Smooth muscle cell (in vitro differentiated cells): ENCODE data around the gene KIAA1217. TPM values are rescaled to one million over a fixed set of nuclear protein-coding genes. Genes with fewer than 3 reads are reported as not detected.
A peak's percentile ranks its signal among the peaks of the same experiment; 100 is the strongest.

Source experiments
- DNase-seq: peaks from one replicate; lab custom pipeline; 2025; ENCODE audit not compliant: unreplicated experiment; lab: John Stamatoyannopoulos, UW
- H2AFZ ChIP-seq: fragments of 200-600 bp; sonication (generic); 2 replicates; pipeline ENCODE4 v1.6.0; 2016; ENCODE audit warnings: antibody characterized with exemption, low read depth, mild to moderate bottlenecking
- H3F3A ChIP-seq: fragments of 200-600 bp; sonication (generic); 2 replicates; pipeline ENCODE4 v1.6.0; 2017; ENCODE audit warnings: antibody characterized with exemption, low read depth
- H3K27ac ChIP-seq: fragments of 200-600 bp; sonication (generic); 2 replicates; pipeline ENCODE4 v1.5.1; 2016; ENCODE audit warnings: low read depth, mild to moderate bottlenecking
- H3K27me3 ChIP-seq: fragments of 200-600 bp; sonication (generic); 2 replicates; pipeline ENCODE4 v1.6.1; 2016; ENCODE audit warnings: low read depth, mild to moderate bottlenecking
- H3K36me3 ChIP-seq: fragments of 200-600 bp; sonication (generic); 2 replicates; pipeline ENCODE4 v1.5.1; 2016; ENCODE audit warnings: low read depth
- H3K4me1 ChIP-seq: fragments of 200-600 bp; sonication (generic); 2 replicates; pipeline ENCODE4 v1.5.1; 2016; ENCODE audit warnings: low read depth
- H3K4me2 ChIP-seq: fragments of 200-600 bp; sonication (generic); 2 replicates; pipeline ENCODE4 v1.6.0; 2016; ENCODE audit warnings: mild to moderate bottlenecking
- H3K4me3 ChIP-seq: fragments of 200-600 bp; sonication (generic); 2 replicates; pipeline ENCODE4 v1.5.1; 2016; ENCODE audit warnings: mild to moderate bottlenecking
- H3K79me2 ChIP-seq: fragments of 200-600 bp; sonication (generic); 2 replicates; pipeline ENCODE4 v1.6.0; 2016; ENCODE audit warnings: low read depth, mild to moderate bottlenecking
- H3K9ac ChIP-seq: fragments of 200-600 bp; sonication (generic); 2 replicates; pipeline ENCODE4 v1.6.0; 2016; ENCODE audit warnings: low read depth
- H3K9me3 ChIP-seq: fragments of 200-600 bp; sonication (generic); replicated peaks from 2 replicates; pipeline ENCODE4 v1.5.1; 2016; ENCODE audit warnings: low read depth
- H4K20me1 ChIP-seq: fragments of 200-600 bp; sonication (generic); 2 replicates; pipeline ENCODE4 v1.6.0; 2016; ENCODE audit warnings: low read depth
- WGBS: methylation state at CpG from one replicate; pipeline ENCODE4 v1.1.7; 2016; ENCODE audit warnings: low lambda C conversion rate; 5-methylcytosine and 5-hydroxymethylcytosine counted together
- polyA plus RNA-seq: library from polyadenylated mRNA; unstranded; fragments of >200 nt; fragmentation: Nextera tagmentation; extraction: Ambion mirVana; gene quantifications from 2 replicates; pipeline ENCODE4 v1.2.1, GENCODE V29; 2016
- total RNA-seq: library from RNA; depleted of rRNA; stranded (reverse); fragments of >200 nt; gene quantifications from 2 replicates; pipeline ENCODE4 v1.2.3, GENCODE V29; 2014
- TF ChIP-seq, protein P1 (sequence below): fragments of 200-600 bp; sonication (generic); IDR thresholded peaks from 2 replicates; pipeline ENCODE4 v1.5.1; 2017; ENCODE audit warnings: borderline replicate concordance, mild to moderate bottlenecking, antibody characterized with exemption; ENCODE audit not compliant: insufficient read depth, poor library complexity, severe bottlenecking

Gene KIAA1217
- total and polyA plus RNA-seq, 2 experiments from 2014 or later, result 43.3 to 68.8 TPM

DNA sequence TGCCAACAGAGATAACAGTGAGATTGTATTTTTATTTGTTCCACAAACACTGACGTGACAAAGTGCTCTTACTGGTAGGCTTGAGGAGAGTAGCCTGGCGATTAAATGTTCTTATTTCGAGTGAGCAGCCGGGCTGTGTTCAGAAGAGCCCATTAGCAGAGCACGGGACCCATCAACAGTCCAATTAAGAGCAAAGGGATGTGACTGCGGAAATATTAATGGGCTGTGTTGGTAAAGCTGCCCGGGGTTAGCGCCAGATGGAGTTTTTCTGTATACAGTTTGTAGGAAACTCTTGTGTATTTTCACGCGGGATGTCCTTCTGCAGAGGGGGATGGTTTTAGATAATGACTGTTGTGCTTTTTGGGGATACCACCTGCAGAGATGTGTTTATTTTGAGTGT lies 104.3 kb downstream of the KIAA1217 start:
- DNase-seq, result no peak
- TF ChIP-seq, protein P1, sequence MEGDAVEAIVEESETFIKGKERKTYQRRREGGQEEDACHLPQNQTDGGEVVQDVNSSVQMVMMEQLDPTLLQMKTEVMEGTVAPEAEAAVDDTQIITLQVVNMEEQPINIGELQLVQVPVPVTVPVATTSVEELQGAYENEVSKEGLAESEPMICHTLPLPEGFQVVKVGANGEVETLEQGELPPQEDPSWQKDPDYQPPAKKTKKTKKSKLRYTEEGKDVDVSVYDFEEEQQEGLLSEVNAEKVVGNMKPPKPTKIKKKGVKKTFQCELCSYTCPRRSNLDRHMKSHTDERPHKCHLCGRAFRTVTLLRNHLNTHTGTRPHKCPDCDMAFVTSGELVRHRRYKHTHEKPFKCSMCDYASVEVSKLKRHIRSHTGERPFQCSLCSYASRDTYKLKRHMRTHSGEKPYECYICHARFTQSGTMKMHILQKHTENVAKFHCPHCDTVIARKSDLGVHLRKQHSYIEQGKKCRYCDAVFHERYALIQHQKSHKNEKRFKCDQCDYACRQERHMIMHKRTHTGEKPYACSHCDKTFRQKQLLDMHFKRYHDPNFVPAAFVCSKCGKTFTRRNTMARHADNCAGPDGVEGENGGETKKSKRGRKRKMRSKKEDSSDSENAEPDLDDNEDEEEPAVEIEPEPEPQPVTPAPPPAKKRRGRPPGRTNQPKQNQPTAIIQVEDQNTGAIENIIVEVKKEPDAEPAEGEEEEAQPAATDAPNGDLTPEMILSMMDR, result no peak
- no peak overlapping the region for H3K9ac ChIP-seq
- H3K36me3 ChIP-seq, result no peaks in the 10 kb centered on the region
- no peaks in the 10 kb centered on the region for H3K9me3 ChIP-seq
- H3K27me3 ChIP-seq, result no peaks in the 10 kb centered on the region
- no peaks in the 10 kb centered on the region for H3K79me2 ChIP-seq
- H2AFZ ChIP-seq, result no peak overlapping the region
- WGBS, result 84% methylated on average over 10 of the region's 10 CpGs
- H3K4me2 ChIP-seq, result no peak overlapping the region
- H3K27ac ChIP-seq, result no peak overlapping the region
- no peaks in the 10 kb centered on the region for H3K4me1 ChIP-seq
- no peak overlapping the region for H3K4me3 ChIP-seq
- no peaks in the 10 kb centered on the region for H3F3A ChIP-seq
- H4K20me1 ChIP-seq, result no peaks in the 10 kb centered on the region

DNA sequence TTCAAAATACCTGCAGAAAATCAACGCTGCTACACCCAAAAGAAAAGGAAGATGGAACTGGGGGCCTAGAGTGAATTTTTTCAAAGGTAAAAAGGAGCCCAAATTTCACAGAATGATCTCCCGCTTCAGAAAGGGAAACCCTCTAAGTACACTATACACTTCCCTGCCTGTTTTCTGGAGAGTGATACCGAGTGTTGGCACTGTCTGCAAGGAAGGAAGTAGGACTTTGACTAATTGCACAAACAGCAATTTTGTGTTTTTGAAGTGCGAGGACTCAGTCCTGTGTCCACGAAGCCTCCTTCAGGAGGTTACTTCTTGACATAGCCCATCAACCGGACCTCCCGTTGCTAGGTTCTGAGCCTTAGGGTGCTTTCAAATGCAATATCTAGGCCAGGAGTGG lies 106.3 kb downstream of the KIAA1217 start:
- H3K27me3 ChIP-seq, result no peaks in the 10 kb centered on the region
- TF ChIP-seq, protein P1, result no peak
- 97% methylated on average over 7 of the region's 7 CpGs for WGBS

DNA sequence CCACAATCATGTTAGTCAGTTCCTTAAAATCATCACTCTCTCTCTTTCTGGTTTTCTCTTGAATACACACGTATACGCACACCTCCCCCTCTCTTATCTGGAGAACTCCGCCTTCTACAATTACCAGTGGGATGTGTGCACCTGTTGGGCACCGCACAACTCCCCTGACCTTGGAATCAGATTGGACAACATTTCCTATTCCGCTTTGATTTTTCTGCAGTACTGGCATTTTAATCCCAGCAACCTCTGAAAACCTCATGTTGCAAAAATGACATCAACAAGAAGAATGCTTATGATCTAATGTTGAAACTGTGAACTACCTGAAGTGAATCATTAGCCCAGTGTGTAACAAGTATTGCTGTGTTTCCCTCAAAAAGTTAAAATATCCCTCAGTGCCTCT lies 109.6 kb downstream of the KIAA1217 start:
- no peak overlapping the region for H3K4me2 ChIP-seq
- no peaks in the 10 kb centered on the region for H3K79me2 ChIP-seq
- no peak for DNase-seq
- 84% methylated on average over 5 of the region's 5 CpGs for WGBS
- H3K4me1 ChIP-seq, result no peaks in the 10 kb centered on the region
- no peak overlapping the region for H2AFZ ChIP-seq
- H3K36me3 ChIP-seq, result no peaks in the 10 kb centered on the region
- H3K27ac ChIP-seq, result peak overlapping the region; percentile 50
- H3K27me3 ChIP-seq, result no peaks in the 10 kb centered on the region
- H3F3A ChIP-seq, result no peaks in the 10 kb centered on the region
- H4K20me1 ChIP-seq, result no peaks in the 10 kb centered on the region
- no peak overlapping the region for H3K9ac ChIP-seq
- H3K4me3 ChIP-seq, result no peak overlapping the region
- TF ChIP-seq, protein P1, result no peak
- H3K9me3 ChIP-seq, result no peaks in the 10 kb centered on the region

More for the DNA sequence above, 106.3 kb downstream of the KIAA1217 start:
- Histone ChIP-seq H3K4me1 (no peaks in the 10 kb centered on the region), H3K4me3 (no peak overlapping the region), H2AFZ (no peak overlapping the region), H3K9ac (no peak overlapping the region), H3K79me2 (no peaks in the 10 kb centered on the region), H3K9me3 (no peaks in the 10 kb centered on the region), H4K20me1 (no peaks in the 10 kb centered on the region), H3K27ac (no peak overlapping the region), H3K36me3 (no peaks in the 10 kb centered on the region), H3K4me2 (no peak overlapping the region), H3F3A (no peaks in the 10 kb centered on the region)
- no peak for DNase-seq

DNA sequence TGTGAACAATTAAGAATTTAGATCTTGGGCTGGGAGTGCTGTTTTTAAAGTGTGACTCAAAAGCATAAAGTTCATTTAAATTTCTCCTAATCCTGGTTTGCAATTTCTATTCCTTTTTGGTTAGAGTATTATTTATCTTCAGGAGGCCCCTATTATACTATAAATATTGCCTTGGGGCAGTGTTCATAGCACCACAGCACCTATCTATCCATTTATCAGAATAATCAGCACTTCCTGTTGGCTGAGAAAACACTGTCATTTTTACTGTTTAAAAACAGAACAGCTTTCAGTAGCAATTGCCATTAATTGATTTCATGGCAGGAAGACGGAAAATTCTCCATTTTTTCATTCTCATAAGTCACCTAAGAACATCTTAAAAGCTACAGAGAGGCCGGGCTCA lies 111.4 kb downstream of the KIAA1217 start:
- TF ChIP-seq, protein P1, result no peak
- Histone ChIP-seq H3K9me3 (no peaks in the 10 kb centered on the region), H2AFZ (no peak overlapping the region), H4K20me1 (no peaks in the 10 kb centered on the region), H3K9ac (no peak overlapping the region), H3K79me2 (no peaks in the 10 kb centered on the region), H3K36me3 (no peaks in the 10 kb centered on the region), H3K4me1 (no peaks in the 10 kb centered on the region), H3K27me3 (no peaks in the 10 kb centered on the region), H3K4me3 (no peak overlapping the region), H3K4me2 (no peak overlapping the region), H3F3A (no peaks in the 10 kb centered on the region), H3K27ac (no peak overlapping the region)
- DNase-seq, result no peak
- WGBS, result 86% methylated on average over 2 of the region's 2 CpGs
